Upper lobe of left lung (tissue), 6 donors: ENCODE results near the gene RHEB. TPM values are rescaled to one million over a fixed set of nuclear protein-coding genes. Genes with fewer than 3 reads are reported as not detected.
A peak's percentile ranks its signal among the peaks of the same experiment; 100 is the strongest.

Experiments
- ATAC-seq, 2 donors: fragments of 200-7000 bp; cut with Tn5 transposase; one replicate each; pipeline ENCODE4 v1.9.1; 2022; ENCODE audit warnings: mild to moderate bottlenecking in 2 of 2, moderate library complexity in 2 of 2; ENCODE audit not compliant: low FRiP score in 2 of 2
- DNase-seq, 2 donors: peaks; one replicate each; pipeline ENCODE4 v3.0.0-alpha.2; 2019 to 2020
- H3K27ac ChIP-seq, 4 donors: fragments of 200-600 bp; sonication (generic); one replicate each; pipeline ENCODE4 v1.5.1; 2016 to 2019
- H3K27me3 ChIP-seq, 4 donors: fragments of 200-600 bp; sonication (generic); one replicate each; pipeline ENCODE4 v1.5.1; 2017 to 2019
- H3K36me3 ChIP-seq, 4 donors: fragments of 200-600 bp; sonication (generic); one replicate each; pipeline ENCODE4 v1.5.1; 2016 to 2019
- H3K4me1 ChIP-seq, 4 donors: fragments of 200-600 bp; sonication (generic); one replicate each; pipeline ENCODE4 v1.5.1; 2018 to 2019
- H3K4me3 ChIP-seq, 4 donors: fragments of 200-600 bp; sonication (generic); one replicate each; pipeline ENCODE4 v1.5.1; 2017 to 2019; ENCODE audit warnings: mild to moderate bottlenecking in 2 of 4, moderate library complexity in 1 of 4
- H3K9me3 ChIP-seq, 4 donors: fragments of 200-600 bp; sonication (generic); one replicate each; pipeline ENCODE4 v1.5.1; 2018 to 2019
- EP300 ChIP-seq, 4 donors: sonication (generic); formaldehyde crosslinking; IDR thresholded peaks; one replicate each; pipeline ENCODE4 v1.5.1; 2017; ENCODE audit warnings: antibody characterized with exemption in 4 of 4, control low read depth in 2 of 4
- POLR2A ChIP-seq, 4 donors: fragments of 450-650 bp; IDR thresholded peaks; one replicate each; pipeline ENCODE4 v1.5.1; 2016 to 2017; ENCODE audit warnings: antibody characterized with exemption in 4 of 4, mild to moderate bottlenecking in 2 of 4
- POLR2AphosphoS5 ChIP-seq, 2 donors: sonication (generic); formaldehyde crosslinking; IDR thresholded peaks; one replicate each; pipeline ENCODE4 v1.5.1; 2017; ENCODE audit warnings: antibody characterized with exemption in 2 of 2
- WGBS, 2 donors: methylation state at CpG; one replicate each; pipeline ENCODE4 v1.1.5; 2017 to 2018; 5-methylcytosine and 5-hydroxymethylcytosine counted together
- total RNA-seq, 6 donors: library from RNA; depleted of rRNA in 4 of 6; stranded (reverse); fragments of >200 nt in 4 of 6; gene quantifications; one replicate each; pipeline versions ENCODE4 v1.1.0 to v1.2.1, GENCODE V29; 2016 to 2021
- TF ChIP-seq, protein P1 (sequence below), 6 experiments: fragments of 450-650 bp in 4 of 6; fragments of 200-600 bp in 2 of 6; sonication (generic) in 2 of 6; IDR thresholded peaks; one replicate each; pipeline ENCODE4 v1.5.1; 2016 to 2019; ENCODE audit warnings: antibody characterized with exemption in 6 of 6
- donor health status: DM: no; HTN: no; CAD: no; lungs with moderate emphysema.
- donor health status: DM: no; HTN: yes; CAD: no; lungs with severe emphysema.

Gene RHEB
- total RNA-seq, 6 donors from 2014 or later, result 63.0 to 105 (median 93.4) TPM

DNA sequence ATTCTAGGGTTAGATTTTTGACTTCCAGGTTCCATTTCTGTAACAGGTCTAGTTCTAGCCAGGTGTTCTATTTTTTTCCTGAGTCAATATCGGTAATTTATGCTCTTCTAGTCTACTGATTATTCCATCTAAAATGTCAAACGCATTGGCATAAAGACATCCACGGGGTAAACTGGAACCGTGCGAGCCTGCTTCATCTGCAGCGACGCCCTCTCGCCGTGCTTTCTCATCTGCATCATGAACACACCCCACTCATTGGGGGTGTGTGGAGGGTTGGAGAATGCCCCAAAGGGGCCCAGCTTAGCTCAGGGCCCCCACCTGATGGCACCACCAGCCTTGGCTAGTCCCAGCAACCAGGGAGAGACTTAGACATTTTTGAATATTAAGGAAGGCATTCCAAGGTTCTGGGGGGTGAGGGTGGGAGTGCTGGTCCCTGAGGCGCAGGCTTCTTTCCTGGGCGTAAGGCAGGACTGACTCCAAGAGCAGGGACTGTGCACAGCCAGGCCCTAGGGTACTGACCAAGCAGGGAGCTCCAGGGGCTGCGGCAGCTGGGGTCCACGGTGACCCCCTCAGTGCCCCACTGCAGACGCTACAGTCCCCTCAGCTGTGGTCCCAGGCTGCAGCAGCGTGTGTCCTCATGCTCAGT, 66.9 kb downstream of the RHEB start:
- H3K27ac ChIP-seq, result no peak overlapping the region
- no peak overlapping the region for H3K4me3 ChIP-seq
- no peaks in the 10 kb centered on the region for H3K27me3 ChIP-seq
- peaks cover 0 to 8% (median 5%) of the 10 kb centered on the region in 4 donors for H3K4me1 ChIP-seq
- WGBS, 2 donors, result 83 to 87% methylated on average over 10 to 15 of the region's 15 CpGs
- TF ChIP-seq EP300 (IDR thresholded peaks at IDR 0.05), result no peak
- TF ChIP-seq POLR2AphosphoS5 (IDR thresholded peaks at IDR 0.05), result no peak
- TF ChIP-seq, protein P1, sequence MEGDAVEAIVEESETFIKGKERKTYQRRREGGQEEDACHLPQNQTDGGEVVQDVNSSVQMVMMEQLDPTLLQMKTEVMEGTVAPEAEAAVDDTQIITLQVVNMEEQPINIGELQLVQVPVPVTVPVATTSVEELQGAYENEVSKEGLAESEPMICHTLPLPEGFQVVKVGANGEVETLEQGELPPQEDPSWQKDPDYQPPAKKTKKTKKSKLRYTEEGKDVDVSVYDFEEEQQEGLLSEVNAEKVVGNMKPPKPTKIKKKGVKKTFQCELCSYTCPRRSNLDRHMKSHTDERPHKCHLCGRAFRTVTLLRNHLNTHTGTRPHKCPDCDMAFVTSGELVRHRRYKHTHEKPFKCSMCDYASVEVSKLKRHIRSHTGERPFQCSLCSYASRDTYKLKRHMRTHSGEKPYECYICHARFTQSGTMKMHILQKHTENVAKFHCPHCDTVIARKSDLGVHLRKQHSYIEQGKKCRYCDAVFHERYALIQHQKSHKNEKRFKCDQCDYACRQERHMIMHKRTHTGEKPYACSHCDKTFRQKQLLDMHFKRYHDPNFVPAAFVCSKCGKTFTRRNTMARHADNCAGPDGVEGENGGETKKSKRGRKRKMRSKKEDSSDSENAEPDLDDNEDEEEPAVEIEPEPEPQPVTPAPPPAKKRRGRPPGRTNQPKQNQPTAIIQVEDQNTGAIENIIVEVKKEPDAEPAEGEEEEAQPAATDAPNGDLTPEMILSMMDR (IDR thresholded peaks at IDR 0.05), result no peak
- no peak for TF ChIP-seq POLR2A (IDR thresholded peaks at IDR 0.05)
- H3K9me3 ChIP-seq, result no peaks in the 10 kb centered on the region
- ATAC-seq (no peak), DNase-seq (peak in 1 of 2 donors; percentile 15)
- H3K36me3 ChIP-seq, result no peaks in the 10 kb centered on the region

- ATAC-seq, result no peak
- no peak overlapping the region for H3K27ac ChIP-seq
- H3K4me3 ChIP-seq, result no peak overlapping the region
- WGBS, 2 donors, result 84 to 89% methylated on average over 15 to 20 of the region's 23 CpGs
- TF ChIP-seq, protein P1 (IDR thresholded peaks at IDR 0.05), result no peak
- no peak for TF ChIP-seq POLR2AphosphoS5 (IDR thresholded peaks at IDR 0.05)
- TF ChIP-seq EP300 (IDR thresholded peaks at IDR 0.05), result no peak
- no peak for TF ChIP-seq POLR2A (IDR thresholded peaks at IDR 0.05)
- no peaks in the 10 kb centered on the region for H3K27me3 ChIP-seq
- H3K9me3 ChIP-seq, result no peaks in the 10 kb centered on the region
- H3K36me3 ChIP-seq, result no peaks in the 10 kb centered on the region
- peak in 1 of 2 donors; percentile 12 for DNase-seq
- H3K4me1 ChIP-seq, result peaks cover 0 to 9% (median 6%) of the 10 kb centered on the region in 4 donors
Measured at GRCh38 chr7:151451626-151452571, 67.8 kb downstream of the RHEB start.

DNA sequence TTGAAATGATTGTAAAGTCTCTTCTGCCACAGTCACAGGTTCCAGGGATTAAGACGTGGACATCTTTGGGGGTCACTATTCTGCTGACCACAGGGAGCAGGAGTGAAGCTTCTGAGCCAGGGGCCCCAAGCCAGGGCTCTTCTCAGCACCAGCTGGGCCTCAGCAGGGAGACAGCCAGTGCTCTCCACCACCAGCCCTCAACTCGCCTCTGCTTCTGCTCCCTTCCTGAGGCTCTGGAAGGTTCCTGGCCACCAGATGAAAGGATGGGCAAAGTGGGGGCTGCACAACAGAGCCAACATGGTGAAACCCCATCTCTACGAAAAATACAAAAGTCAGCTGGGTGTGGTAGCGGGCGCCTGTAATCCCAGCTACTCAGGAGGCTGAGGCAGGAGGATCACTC, 68.5 kb downstream of the RHEB start:
- WGBS, 2 donors, result 73 to 85% methylated on average over 4 to 5 of the region's 5 CpGs
- ATAC-seq, result no peak
- DNase-seq, result peak in 1 of 2 donors; percentile 11

DNA sequence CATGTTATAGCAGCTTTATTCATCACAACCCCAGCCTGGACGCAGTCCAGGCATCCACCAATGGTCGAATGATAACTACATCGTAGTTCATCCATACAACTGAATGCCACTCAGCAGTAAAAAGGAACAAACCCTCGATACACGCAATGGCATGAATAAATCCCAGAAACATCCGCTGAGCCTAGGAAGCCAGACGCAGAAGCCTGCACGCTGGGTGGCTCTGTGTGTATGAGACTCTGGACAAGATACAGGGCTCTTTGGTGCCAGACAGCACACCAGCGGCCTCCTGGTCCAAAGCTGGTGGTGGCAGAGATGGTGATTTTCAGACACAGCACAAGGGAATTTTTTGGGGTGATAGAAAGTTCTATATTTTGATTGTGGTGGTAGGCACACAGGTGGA, 69.7 kb downstream of the RHEB start:
- Histone ChIP-seq H3K9me3 (no peaks in the 10 kb centered on the region), H3K4me1 (peaks cover 0 to 9% (median 6%) of the 10 kb centered on the region in 4 donors), H3K27ac (no peak overlapping the region), H3K4me3 (no peak overlapping the region), H3K36me3 (no peaks in the 10 kb centered on the region), H3K27me3 (no peaks in the 10 kb centered on the region)
- DNase-seq (no peak), ATAC-seq (no peak)
- WGBS, 2 donors, result 88 to 89% methylated on average over 9 of the region's 9 CpGs
- TF ChIP-seq, protein P1 (IDR thresholded peaks at IDR 0.05), result no peak
- no peak for TF ChIP-seq EP300 (IDR thresholded peaks at IDR 0.05)
- TF ChIP-seq POLR2AphosphoS5 (IDR thresholded peaks at IDR 0.05), result no peak
- no peak for TF ChIP-seq POLR2A (IDR thresholded peaks at IDR 0.05)

More for the DNA sequence above, 68.5 kb downstream of the RHEB start:
- no peaks in the 10 kb centered on the region for H3K36me3 ChIP-seq
- H3K4me3 ChIP-seq, result no peak overlapping the region
- no peaks in the 10 kb centered on the region for H3K9me3 ChIP-seq
- TF ChIP-seq POLR2A (IDR thresholded peaks at IDR 0.05), result no peak
- no peak for TF ChIP-seq POLR2AphosphoS5 (IDR thresholded peaks at IDR 0.05)
- TF ChIP-seq, protein P1 (IDR thresholded peaks at IDR 0.05), result no peak
- no peak for TF ChIP-seq EP300 (IDR thresholded peaks at IDR 0.05)
- H3K27me3 ChIP-seq, result no peaks in the 10 kb centered on the region
- peaks cover 0 to 9% (median 6%) of the 10 kb centered on the region in 4 donors for H3K4me1 ChIP-seq
- H3K27ac ChIP-seq, result no peak overlapping the region
